Uterus (tissue), 2 donors: Measurements from ENCODE around the gene CHCHD10.

Experiments
- CTCF ChIP-seq, 4 experiments: fragments of 200-600 bp in 2 of 4; fragments of 450-650 bp in 2 of 4; sonication (generic) in 2 of 4; IDR thresholded peaks; one replicate each; pipeline ENCODE4 v1.5.1; 2016 to 2019; ENCODE audit warnings: antibody characterized with exemption in 4 of 4, mild to moderate bottlenecking in 2 of 4, moderate library complexity in 1 of 4
- POLR2A ChIP-seq, 2 donors: fragments of 450-650 bp; IDR thresholded peaks; one replicate each; pipeline ENCODE4 v1.6.1; 2016; ENCODE audit warnings: antibody characterized with exemption in 2 of 2, mild to moderate bottlenecking in 1 of 2, moderate library complexity in 1 of 2

DNA sequence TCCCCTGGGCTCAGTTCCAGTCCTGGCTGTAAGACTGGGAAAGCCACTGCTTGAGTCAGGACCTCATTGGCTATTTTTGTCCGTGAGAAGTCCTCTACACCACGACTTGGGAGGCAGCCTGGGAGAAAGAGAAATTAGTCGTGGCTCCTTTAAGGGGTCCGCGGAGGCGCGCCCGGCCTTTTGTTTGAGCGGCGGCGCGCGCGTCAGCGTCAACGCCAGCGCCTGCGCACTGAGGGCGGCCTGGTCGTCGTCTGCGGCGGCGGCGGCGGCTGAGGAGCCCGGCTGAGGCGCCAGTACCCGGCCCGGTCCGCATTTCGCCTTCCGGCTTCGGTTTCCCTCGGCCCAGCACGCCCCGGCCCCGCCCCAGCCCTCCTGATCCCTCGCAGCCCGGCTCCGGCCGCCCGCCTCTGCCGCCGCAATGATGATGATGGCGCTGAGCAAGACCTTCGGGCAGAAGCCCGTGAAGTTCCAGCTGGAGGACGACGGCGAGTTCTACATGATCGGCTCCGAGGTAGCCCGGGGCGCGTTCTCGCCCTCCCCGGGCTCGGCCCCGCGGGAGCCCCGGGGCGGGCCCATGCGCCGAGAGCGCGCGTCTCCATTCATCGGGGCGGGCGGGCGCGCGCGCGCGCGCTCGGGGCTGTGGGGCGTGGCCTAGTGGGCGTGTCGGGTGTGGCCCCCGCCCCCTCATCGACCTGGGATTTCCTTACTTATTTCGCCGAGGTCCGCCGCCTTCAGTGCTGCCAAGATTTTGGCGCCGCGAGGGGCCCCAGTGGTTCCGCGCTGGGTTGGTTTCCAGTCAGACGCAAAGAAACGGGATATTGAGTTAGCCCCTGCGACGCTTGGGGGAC lies 19.2 kb upstream of the CHCHD10 start, which contains the start of gene SMARCB1:
- TF ChIP-seq CTCF (IDR thresholded peaks at IDR 0.05): peak in 2 of 4 experiments; percentile 2 to 7
- TF ChIP-seq POLR2A (IDR thresholded peaks at IDR 0.05): peak; percentile 53 to 88
